ENCODE results near the gene LDLRAD4.

DNA sequence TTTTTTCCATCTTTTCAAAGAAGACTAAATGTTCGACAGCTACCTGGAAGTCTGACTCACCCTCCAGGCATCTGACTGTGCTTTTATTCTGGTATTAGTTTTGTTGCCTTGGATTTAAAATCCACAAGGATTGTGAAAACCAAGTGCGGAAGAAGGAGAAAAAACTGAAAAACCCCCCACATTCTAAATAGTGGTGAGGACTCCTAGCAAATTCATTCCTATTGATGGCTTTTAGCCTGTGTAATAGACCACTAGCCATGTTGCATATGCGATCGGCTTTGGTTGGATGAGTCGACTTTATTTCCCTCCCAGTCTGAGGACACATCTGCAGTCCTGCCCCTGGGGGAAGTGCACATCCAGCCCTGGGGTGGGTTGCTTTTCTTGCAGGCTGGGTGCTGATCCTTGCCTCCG, 16.9 kb downstream of the LDLRAD4 start:
- TF ChIP-seq, protein P1, sequence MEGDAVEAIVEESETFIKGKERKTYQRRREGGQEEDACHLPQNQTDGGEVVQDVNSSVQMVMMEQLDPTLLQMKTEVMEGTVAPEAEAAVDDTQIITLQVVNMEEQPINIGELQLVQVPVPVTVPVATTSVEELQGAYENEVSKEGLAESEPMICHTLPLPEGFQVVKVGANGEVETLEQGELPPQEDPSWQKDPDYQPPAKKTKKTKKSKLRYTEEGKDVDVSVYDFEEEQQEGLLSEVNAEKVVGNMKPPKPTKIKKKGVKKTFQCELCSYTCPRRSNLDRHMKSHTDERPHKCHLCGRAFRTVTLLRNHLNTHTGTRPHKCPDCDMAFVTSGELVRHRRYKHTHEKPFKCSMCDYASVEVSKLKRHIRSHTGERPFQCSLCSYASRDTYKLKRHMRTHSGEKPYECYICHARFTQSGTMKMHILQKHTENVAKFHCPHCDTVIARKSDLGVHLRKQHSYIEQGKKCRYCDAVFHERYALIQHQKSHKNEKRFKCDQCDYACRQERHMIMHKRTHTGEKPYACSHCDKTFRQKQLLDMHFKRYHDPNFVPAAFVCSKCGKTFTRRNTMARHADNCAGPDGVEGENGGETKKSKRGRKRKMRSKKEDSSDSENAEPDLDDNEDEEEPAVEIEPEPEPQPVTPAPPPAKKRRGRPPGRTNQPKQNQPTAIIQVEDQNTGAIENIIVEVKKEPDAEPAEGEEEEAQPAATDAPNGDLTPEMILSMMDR (IDR thresholded peaks at IDR 0.05; ENCODE audit: insufficient read depth, low read length), result no peak
- no peak for TF ChIP-seq POLR2AphosphoS5 (IDR thresholded peaks at IDR 0.05; ENCODE audit: low read depth)
- TF ChIP-seq, protein P2, sequence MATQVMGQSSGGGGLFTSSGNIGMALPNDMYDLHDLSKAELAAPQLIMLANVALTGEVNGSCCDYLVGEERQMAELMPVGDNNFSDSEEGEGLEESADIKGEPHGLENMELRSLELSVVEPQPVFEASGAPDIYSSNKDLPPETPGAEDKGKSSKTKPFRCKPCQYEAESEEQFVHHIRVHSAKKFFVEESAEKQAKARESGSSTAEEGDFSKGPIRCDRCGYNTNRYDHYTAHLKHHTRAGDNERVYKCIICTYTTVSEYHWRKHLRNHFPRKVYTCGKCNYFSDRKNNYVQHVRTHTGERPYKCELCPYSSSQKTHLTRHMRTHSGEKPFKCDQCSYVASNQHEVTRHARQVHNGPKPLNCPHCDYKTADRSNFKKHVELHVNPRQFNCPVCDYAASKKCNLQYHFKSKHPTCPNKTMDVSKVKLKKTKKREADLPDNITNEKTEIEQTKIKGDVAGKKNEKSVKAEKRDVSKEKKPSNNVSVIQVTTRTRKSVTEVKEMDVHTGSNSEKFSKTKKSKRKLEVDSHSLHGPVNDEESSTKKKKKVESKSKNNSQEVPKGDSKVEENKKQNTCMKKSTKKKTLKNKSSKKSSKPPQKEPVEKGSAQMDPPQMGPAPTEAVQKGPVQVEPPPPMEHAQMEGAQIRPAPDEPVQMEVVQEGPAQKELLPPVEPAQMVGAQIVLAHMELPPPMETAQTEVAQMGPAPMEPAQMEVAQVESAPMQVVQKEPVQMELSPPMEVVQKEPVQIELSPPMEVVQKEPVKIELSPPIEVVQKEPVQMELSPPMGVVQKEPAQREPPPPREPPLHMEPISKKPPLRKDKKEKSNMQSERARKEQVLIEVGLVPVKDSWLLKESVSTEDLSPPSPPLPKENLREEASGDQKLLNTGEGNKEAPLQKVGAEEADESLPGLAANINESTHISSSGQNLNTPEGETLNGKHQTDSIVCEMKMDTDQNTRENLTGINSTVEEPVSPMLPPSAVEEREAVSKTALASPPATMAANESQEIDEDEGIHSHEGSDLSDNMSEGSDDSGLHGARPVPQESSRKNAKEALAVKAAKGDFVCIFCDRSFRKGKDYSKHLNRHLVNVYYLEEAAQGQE (IDR thresholded peaks at IDR 0.05; ENCODE audit: insufficient replicate concordance, low read depth), result no peak
- TF ChIP-seq GABPA (IDR thresholded peaks at IDR 0.05; ENCODE audit: low read depth), result no peak
- no peak for TF ChIP-seq SPI1 (IDR thresholded peaks at IDR 0.05; ENCODE audit: borderline replicate concordance, low read depth)

All from HL-60 (cell line).